ENCODE measurements around the gene FCGR3A.
A peak's percentile ranks its signal among the peaks of the same experiment; 100 is the strongest.
"Not testable (repeated sequence)": the region's sequence is repeated elsewhere in the genome, so short reads cannot be mapped to it uniquely, and the experiment has no call there.

Gene FCGR3A

GRCh38 chr1:161530671-161531641, 18.7 kb downstream of the FCGR3A start:
- DNase-seq (ENCODE audit: low read depth in 3 of 3): peak; percentile 85 to 98 (median 92)

DNA sequence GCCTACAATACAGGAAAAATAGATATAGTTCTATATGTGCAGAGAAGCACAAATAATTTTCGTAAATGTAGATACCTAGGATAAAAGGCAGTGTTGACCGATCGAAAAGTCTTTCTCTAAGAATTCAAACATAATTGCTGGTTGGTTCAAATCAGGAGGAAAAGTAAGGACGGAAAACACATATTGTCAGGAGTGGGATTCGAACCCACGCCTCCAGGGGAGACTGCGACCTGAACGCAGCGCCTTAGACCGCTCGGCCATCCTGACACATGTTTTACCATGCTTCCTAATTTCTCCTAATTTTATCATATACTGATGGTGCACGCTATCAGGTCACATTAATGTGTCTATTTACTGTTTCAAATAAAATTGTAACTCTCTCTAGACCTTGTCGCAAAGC, 19.5 kb downstream of the FCGR3A start:
- DNase-seq (ENCODE audit: low read depth in 3 of 3): peak; percentile 60 to 79 (median 66)

DNA sequence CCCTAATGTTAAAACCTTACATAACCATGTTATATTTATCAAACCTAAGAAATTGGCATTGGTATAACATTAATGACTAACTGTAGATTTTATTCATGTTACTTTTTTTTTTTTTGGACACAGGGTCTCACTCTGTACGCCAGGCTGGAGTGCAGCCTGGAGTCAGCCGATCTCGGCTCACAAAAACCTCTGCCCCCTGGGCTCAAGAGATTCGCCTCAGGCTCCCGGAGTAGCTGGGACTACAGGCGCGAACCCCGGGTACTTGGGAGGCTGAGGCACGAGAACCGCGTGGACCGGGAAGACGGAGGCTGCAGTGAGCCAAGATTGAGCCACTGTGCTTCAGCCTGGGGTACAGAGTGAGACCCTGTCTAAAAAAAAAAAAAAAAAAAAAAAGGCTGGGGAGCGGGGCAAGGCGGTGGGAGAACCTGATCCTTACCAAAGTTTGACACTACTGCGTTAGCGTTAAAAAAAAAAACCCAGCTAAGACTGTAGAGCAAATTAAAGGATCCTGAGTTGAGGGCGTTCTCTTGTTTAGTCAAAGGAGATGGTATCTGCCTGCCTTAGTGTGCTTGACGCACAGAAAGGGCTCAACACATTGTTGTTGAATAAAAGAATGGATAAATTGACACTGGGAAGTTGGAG, 20.0 kb downstream of the FCGR3A start:
- not testable (repeated sequence) for DNase-seq (ENCODE audit: low read depth in 3 of 3)

GRCh38 chr1:161528550-161528949, 21.1 kb downstream of the FCGR3A start:
- DNase-seq (ENCODE audit: low read depth in 3 of 3): not testable (repeated sequence)

- not testable (repeated sequence) for DNase-seq (ENCODE audit: low read depth in 3 of 3)
These were observed 23.7 kb downstream of the FCGR3A start for GRCh38 chr1:161525918-161526317.

DNA sequence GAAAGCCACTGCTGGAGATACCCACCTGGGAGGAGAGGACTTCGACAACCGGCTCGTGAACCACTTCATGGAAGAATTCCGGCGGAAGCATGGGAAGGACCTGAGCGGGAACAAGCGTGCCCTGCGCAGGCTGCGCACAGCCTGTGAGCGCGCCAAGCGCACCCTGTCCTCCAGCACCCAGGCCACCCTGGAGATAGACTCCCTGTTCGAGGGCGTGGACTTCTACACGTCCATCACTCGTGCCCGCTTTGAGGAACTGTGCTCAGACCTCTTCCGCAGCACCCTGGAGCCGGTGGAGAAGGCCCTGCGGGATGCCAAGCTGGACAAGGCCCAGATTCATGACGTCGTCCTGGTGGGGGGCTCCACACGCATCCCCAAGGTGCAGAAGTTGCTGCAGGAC, 24.3 kb downstream of the FCGR3A start:
- DNase-seq (ENCODE audit: low read depth in 3 of 3): not testable (repeated sequence)

- peak in 1 of 3 experiments; percentile 17 for DNase-seq (ENCODE audit: low read depth in 3 of 3)
These were observed 24.8 kb downstream of the FCGR3A start for GRCh38 chr1:161524742-161525291.

GRCh38 chr1:161523817-161524741, 25.5 kb downstream of the FCGR3A start, which contains the start of gene HSPA6:
Gene HSPA6, plus strand, starts transcription at chr1:161524540. Its CDS starts 119 bp downstream, at chr1:161524659.
- DNase-seq (ENCODE audit: low read depth in 3 of 3): peak; percentile 71 to 77 (median 72)

DNA sequence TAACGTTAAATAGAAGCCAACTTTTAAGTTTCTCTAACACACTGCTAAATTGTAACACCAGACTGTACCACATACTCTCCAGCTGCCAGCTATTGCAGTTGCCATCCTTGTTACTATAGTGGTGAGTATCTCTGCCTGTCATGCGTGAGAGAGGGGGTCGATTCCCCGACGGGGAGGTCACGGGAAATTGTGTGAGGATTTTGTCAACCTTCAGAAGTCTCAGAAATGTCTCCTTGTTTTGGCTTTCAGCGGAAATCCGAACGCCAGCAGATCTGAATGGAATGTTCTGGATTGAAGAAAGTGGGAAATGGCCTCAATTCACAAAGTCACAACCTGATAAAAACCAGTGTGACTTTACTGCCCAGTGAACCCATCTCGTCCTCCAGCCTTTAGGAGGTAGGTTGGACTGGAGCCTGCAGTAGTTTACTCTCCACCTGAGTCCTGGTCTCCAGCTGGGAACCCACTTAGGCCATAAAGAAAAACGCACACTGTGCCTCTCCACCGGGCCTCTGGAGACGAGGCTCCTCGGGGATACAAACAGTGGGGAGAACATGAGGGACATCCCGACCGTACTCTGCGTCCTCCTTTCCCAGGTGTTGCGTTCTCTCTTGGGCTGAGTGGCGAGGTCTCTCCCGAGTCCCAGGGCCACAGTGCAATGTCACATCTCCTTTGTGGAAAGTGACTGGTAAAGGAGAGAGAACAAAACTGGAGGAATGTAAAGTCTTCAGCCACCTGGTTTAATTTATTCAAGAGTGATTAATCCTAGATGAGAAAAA, 26.4 kb downstream of the FCGR3A start:
- not testable (repeated sequence) for DNase-seq (ENCODE audit: low read depth in 3 of 3)

DNA sequence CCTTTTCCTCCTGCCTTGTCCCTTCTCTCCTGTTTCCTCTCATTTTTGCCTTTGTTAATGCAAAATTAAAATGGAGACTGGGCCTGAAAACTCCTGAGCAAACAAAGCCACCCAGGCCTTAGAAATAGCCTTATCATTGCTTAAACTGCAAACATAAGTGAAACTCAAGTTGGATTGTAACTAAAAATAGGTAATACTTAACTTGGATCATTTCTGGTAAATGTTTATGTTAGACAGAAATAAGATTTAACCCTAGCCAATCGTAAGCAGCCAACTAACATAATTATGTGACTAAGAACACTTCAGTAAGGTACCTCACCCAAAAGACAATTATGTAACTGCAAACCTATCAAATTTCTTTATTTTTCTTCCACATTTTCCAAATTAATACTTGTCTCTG, 35.7 kb downstream of the FCGR3A start:
- not testable (repeated sequence) for DNase-seq (ENCODE audit: low read depth in 3 of 3)

DNA sequence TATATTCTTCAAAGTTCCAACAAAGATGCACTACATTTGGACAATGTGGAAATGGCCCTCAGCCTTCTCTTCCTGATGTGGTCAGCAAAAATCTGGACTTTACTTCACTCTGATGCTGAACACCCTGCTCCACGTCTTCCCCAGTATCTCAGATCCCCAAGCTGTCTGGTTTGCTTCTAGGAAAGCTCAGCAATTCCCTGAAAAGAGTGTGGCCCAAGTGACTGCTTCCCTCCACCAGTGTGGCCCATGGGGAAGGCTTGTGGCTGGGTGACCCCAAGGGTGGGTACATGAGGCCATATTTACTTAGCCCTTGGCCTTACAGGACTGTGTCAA, 36.2 kb downstream of the FCGR3A start:
- not testable (repeated sequence) for DNase-seq (ENCODE audit: low read depth in 3 of 3)

DNA sequence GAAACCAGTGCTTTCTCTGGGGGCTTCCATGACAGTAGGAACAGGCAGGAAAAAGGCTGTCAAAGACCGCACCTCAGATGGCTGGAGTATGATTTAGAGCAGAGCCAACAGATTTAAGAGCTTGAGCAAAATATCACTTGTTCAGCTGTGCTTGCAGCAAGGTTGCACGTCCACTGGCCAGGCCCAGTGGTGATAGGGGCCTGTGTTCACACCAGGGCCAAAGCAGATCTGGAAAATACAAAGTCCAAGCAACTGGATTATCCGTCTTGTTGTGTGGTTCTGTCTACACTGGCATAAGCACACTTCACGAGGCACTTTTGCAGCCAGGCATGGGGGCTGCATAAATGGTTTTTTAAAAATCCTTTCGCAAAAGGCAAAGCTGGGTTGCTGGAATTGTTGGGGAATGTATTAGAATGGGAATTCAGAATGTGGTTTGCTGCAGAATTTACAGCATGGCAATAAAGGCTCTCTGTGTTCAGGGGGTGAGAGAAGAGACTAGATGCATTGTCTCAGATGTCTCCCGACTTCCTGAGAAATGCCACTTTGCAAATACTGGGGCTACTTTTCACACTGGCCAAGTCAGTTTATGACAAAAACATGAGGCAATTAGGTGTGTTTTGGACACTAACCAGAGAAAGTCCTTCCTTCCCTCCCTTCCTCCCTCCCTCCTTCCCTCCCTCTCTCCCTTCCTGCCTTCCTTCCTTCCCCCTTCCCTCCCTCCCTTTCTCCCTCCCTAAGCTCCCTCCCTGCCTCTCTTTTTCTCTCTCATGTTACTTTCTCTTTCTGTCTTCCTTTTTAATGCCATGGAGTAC, 36.8 kb downstream of the FCGR3A start:
- DNase-seq (ENCODE audit: low read depth in 3 of 3): not testable (repeated sequence)

GRCh38 chr1:161511756-161512060, 37.9 kb downstream of the FCGR3A start:
- DNase-seq (ENCODE audit: low read depth in 3 of 3): no peak

DNA sequence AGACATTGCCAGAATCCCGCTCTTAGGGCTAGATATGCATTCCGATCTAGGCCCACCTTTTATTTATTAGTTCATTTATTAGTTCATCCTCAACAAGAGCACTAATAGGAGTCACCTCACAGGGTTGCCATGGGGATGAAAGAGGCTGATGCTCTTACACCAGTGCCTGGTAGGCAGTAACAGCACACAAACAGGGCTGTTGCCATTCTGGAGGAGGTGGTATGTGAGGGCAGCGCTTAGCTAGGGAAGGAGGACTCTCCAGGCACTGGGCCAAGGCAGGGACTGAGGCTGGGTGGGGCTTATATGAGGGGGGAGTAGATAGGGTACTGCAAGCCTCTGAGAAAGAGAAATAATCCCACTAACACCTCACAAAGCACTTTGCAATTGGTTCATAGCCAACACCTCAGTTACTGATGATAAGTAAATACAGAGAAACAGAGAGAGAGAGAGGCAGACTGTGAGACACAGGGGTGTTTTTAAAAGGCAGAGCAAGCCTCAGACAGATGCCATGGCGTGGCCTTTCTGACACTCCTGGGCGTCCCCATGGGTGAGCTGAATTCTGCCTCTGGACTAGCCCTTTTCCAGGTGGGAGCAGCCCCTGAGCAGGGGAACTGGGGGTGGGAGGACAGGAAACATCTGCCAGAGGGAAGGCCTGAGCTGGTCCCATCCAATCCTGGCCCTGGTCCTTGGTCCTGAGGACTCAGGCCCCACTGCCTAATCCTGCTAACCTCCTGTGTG, 38.4 kb downstream of the FCGR3A start:
- no peak for DNase-seq (ENCODE audit: low read depth in 3 of 3)

DNA sequence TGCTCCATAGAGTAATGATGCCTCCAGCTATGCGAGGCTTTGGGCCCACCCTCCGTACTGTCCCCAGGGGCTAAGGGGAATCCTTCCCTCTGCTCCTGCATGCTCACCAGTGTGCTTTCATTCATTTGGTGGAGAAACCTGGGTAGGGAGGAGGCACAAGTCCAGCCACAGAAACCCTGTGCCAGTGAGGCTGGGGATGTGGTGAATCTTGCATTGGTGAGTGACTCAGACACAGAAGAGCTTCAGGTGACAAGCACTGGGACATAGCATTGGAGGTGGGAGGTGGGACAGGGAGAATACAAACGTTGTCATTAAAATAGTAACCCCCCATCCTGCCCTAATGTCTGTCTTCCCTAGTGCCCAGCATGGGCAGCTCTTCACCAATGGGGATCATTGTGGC, 39.1 kb downstream of the FCGR3A start:
- DNase-seq (ENCODE audit: low read depth in 3 of 3): no peak

GRCh38 chr1:161506336-161507223, 43.0 kb downstream of the FCGR3A start:
- no peak for DNase-seq (ENCODE audit: low read depth in 3 of 3)

DNA sequence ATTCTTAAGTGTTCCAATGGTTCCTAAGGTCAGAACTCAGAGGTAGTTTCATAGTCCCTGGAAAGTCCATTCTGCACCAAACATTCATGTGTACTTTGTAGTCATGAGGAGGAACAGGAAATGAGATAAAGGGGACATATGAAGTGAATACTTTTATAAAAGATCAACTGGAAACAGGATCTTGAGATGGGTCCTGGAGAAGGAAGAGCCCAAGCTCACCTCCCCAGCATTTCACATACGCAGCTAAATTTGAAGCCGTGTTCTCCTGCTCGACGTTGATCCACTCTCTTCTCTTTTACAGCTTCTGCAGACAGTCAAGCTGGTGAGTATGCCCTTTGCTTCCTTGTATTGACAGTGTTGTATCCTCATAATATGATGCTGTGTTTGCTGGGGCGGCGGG, 43.9 kb downstream of the FCGR3A start:
- DNase-seq (ENCODE audit: low read depth in 3 of 3): no peak

DNA sequence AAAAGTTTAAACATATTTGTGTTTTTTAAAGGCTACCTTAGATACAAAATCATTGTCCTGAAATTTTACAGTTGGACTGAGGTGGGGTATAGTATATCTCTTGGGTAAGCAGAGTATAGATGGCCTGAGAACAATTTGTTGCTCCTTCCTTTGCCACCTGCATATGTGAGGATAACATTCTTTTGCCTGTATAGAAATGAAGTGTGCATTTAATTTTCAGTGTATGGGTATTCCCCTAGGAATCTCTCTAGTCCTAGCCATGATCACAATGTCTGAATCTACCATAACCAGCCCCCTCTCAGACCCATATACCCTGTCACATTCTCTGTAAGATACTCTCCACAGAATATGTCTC, 46.2 kb downstream of the FCGR3A start:
- DNase-seq (ENCODE audit: low read depth in 3 of 3): no peak
